Liver (tissue), 9 donors: Measurements from ENCODE around the gene ARID4A. TPM values are rescaled to one million over a fixed set of nuclear protein-coding genes. Genes with fewer than 3 reads are reported as not detected.
A peak's percentile ranks its signal among the peaks of the same experiment; 100 is the strongest.

Experiments
- DNase-seq: peaks from one replicate; pipeline ENCODE4 v3.0.0-alpha.2; 2017; ENCODE audit warnings: low spot score
- H3K27ac ChIP-seq, 2 donors: one replicate each; pipeline ENCODE4 v1.7.0; 2013; ENCODE audit warnings: inconsistent platforms in 2 of 2, low read length in 2 of 2, control low read depth in 1 of 2, low read depth in 1 of 2, mild to moderate bottlenecking in 1 of 2
- H3K27me3 ChIP-seq, 4 donors: one replicate each; pipeline versions ENCODE4 v1.6.1 to v1.7.0; 2013; ENCODE audit warnings: low read length in 3 of 4, inconsistent platforms in 1 of 4, mild to moderate bottlenecking in 1 of 4, moderate library complexity in 1 of 4; ENCODE audit not compliant: control insufficient read depth in 4 of 4, insufficient read depth in 4 of 4
- H3K36me3 ChIP-seq, 4 donors: one replicate each; pipeline versions ENCODE4 v1.6.1 to v1.7.0; 2013; ENCODE audit warnings: low read length in 3 of 4, mild to moderate bottlenecking in 3 of 4, low read depth in 1 of 4, moderate library complexity in 1 of 4; ENCODE audit not compliant: control insufficient read depth in 4 of 4, insufficient read depth in 3 of 4
- H3K4me1 ChIP-seq, 4 donors: one replicate each; pipeline versions ENCODE4 v1.6.1 to v1.7.0; 2013; ENCODE audit warnings: low read length in 3 of 4, mild to moderate bottlenecking in 3 of 4, moderate library complexity in 1 of 4; ENCODE audit not compliant: control insufficient read depth in 4 of 4, insufficient read depth in 4 of 4
- H3K4me3 ChIP-seq, 3 donors: one replicate each; pipeline versions ENCODE4 v1.6.1 to v1.7.0; 2013; ENCODE audit warnings: low read length in 3 of 3, control low read depth in 1 of 3, low read depth in 1 of 3, mild to moderate bottlenecking in 1 of 3
- H3K9ac ChIP-seq, 2 donors: one replicate each; pipeline ENCODE4 v1.7.0; 2013; ENCODE audit warnings: low read length in 2 of 2, mild to moderate bottlenecking in 2 of 2, moderate library complexity in 2 of 2, control low read depth in 1 of 2, low read depth in 1 of 2
- H3K9me3 ChIP-seq, 4 donors: one replicate each; pipeline versions ENCODE4 v1.6.1 to v1.7.0; 2013; ENCODE audit warnings: low read length in 3 of 4; ENCODE audit not compliant: control insufficient read depth in 4 of 4
- EGR1 ChIP-seq, 2 donors: IDR thresholded peaks; 2 replicates each; pipeline ENCODE4 v1.6.1; 2016 to 2018; ENCODE audit warnings: antibody characterized with exemption in 2 of 2, low read depth in 2 of 2
- FOXA1 ChIP-seq: IDR thresholded peaks from 2 replicates; pipeline ENCODE4 v1.6.1; 2016; ENCODE audit warnings: antibody characterized with exemption
- FOXA2 ChIP-seq: IDR thresholded peaks from 2 replicates; pipeline ENCODE4 v1.6.1; 2016; ENCODE audit warnings: antibody characterized with exemption
- HNF4A ChIP-seq, 2 donors: conservative IDR thresholded peaks; 2 replicates each; pipeline ENCODE4 v1.6.1; 2016; ENCODE audit warnings: antibody characterized with exemption in 2 of 2, mild to moderate bottlenecking in 2 of 2
- HNF4G ChIP-seq: IDR thresholded peaks from 2 replicates; pipeline ENCODE4 v1.6.1; 2016; ENCODE audit warnings: antibody characterized with exemption
- RAD21 ChIP-seq, 2 donors: IDR thresholded peaks; 2 replicates each; pipeline ENCODE4 v1.6.1; 2016; ENCODE audit warnings: antibody characterized with exemption in 2 of 2, mild to moderate bottlenecking in 2 of 2
- SP1 ChIP-seq: IDR thresholded peaks from 2 replicates; pipeline ENCODE4 v1.6.1; 2018; ENCODE audit warnings: antibody characterized with exemption, mild to moderate bottlenecking
- YY1 ChIP-seq: IDR thresholded peaks from 2 replicates; pipeline ENCODE4 v1.6.1; 2016; ENCODE audit warnings: antibody characterized with exemption, mild to moderate bottlenecking
- WGBS: extraction: QIAGEN DNeasy Blood & Tissue Kit; methylation state at CpG from one replicate; pipeline ENCODE4 v1.1.7; 2013; 5-methylcytosine and 5-hydroxymethylcytosine counted together
- polyA plus RNA-seq, 2 donors: library from polyadenylated mRNA; stranded (reverse) in 1 of 2; unstranded in 1 of 2; fragments of 200-250 nt in 1 of 2; fragments of >200 nt in 1 of 2; fragmentation: Nextera tagmentation in 1 of 2; extraction: Ambion mirVana in 1 of 2; gene quantifications; one replicate each; pipeline versions ENCODE4 v1.2.1 to v1.2.3, GENCODE V29; 2013 to 2015
- total RNA-seq, 2 donors: library from RNA; depleted of rRNA; stranded (reverse); fragments of >200 nt; gene quantifications; one replicate each; pipeline ENCODE4 v1.2.3, GENCODE V29; 2014
- TF ChIP-seq, protein P1 (sequence below): fragments of 150-350 bp; IDR thresholded peaks from 2 replicates; pipeline ENCODE4 v1.5.1; 2017; ENCODE audit warnings: improper control_type of control experiment, low read depth, low read length; ENCODE audit not compliant: missing input control
- TF ChIP-seq, protein P2 (sequence below): IDR thresholded peaks from 2 replicates; pipeline ENCODE4 v1.6.1; 2016; ENCODE audit warnings: antibody characterized with exemption
- TF ChIP-seq, protein P3 (sequence below): IDR thresholded peaks from 2 replicates; pipeline ENCODE4 v1.6.1; 2016; ENCODE audit warnings: antibody characterized with exemption
- donor health status: healthy.
- donor health status: healthy.
- donor health status: healthy.
- donor health status: healthy.
- donor health status: healthy.

The ARID4A gene
- total and polyA plus RNA-seq, 4 donors = 3.8 to 26.9 (median 12.0) TPM

DNA sequence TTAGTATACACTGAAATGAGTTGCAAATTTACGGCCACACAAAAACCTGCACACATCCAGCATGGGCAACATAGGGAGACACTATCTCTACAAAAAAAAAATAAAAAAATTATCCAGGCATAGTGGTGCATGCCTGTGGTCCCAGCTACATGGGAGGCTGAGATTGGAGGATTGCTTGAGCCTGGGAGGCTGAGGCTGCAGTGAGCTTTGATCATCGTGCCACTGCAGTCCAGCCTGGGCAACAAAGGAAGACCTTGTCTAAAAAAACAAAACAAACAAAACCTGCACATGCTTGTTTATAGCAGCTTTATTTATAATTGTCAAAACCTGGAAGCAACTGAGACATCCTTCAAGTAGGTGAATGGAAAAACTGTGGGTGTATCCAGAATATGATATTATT is 92.5 kb downstream of the ARID4A start:
- no peaks in the 10 kb centered on the region for H3K27me3 ChIP-seq
- WGBS = 88% methylated on average over 2 of the region's 2 CpGs
- H3K36me3 ChIP-seq = no peaks in the 10 kb centered on the region

DNA sequence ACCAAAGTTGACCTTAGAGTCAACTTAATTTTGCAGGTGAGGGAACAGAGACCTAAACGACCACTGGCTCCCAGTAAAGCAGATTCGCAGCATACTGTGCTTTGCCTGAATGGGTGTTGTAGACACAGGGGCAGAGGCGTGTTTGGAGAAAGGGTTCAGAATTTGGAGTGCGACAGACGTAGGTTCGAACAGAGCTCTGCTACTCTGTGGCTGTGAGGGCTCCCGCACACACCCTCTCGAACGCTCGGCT is 97.1 kb downstream of the ARID4A start:
- 10% methylated on average over 10 of the region's 10 CpGs for WGBS
- Histone ChIP-seq H3K9me3 (no peaks in the 10 kb centered on the region), H3K9ac (peak overlapping the region; percentile 47 to 72), H3K36me3 (peaks cover 0 to 1% (median 0%) of the 10 kb centered on the region in 4 donors), H3K27ac (no peak overlapping the region), H3K4me1 (peaks cover 0 to 4% (median 2%) of the 10 kb centered on the region in 4 donors), H3K27me3 (no peaks in the 10 kb centered on the region), H3K4me3 (peak overlapping the region in 2 of 3 donors; percentile 45 to 84)
- TF ChIP-seq RAD21 (IDR thresholded peaks at IDR 0.05) = no peak
- no peak for TF ChIP-seq YY1
- TF ChIP-seq EGR1 (IDR thresholded peaks at IDR 0.05; ENCODE audit: low read depth in 2 of 2) = no peak
- TF ChIP-seq SP1 = peak; percentile 4
- TF ChIP-seq HNF4A (conservative IDR thresholded peaks at IDR 0.05) = no peak
- no peak for TF ChIP-seq HNF4G
- no peak for TF ChIP-seq FOXA1
- DNase-seq = no peak

More for the DNA sequence above, 92.5 kb downstream of the ARID4A start:
- Histone ChIP-seq H3K27ac (no peak overlapping the region), H3K4me3 (no peak overlapping the region), H3K4me1 (peaks cover 0 to 4% (median 1%) of the 10 kb centered on the region in 4 donors), H3K9ac (no peak overlapping the region), H3K9me3 (no peaks in the 10 kb centered on the region)
- TF ChIP-seq SP1 (no peak), FOXA2 (no peak), HNF4A (conservative IDR thresholded peaks at IDR 0.05) (no peak)
- DNase-seq = no peak

DNA sequence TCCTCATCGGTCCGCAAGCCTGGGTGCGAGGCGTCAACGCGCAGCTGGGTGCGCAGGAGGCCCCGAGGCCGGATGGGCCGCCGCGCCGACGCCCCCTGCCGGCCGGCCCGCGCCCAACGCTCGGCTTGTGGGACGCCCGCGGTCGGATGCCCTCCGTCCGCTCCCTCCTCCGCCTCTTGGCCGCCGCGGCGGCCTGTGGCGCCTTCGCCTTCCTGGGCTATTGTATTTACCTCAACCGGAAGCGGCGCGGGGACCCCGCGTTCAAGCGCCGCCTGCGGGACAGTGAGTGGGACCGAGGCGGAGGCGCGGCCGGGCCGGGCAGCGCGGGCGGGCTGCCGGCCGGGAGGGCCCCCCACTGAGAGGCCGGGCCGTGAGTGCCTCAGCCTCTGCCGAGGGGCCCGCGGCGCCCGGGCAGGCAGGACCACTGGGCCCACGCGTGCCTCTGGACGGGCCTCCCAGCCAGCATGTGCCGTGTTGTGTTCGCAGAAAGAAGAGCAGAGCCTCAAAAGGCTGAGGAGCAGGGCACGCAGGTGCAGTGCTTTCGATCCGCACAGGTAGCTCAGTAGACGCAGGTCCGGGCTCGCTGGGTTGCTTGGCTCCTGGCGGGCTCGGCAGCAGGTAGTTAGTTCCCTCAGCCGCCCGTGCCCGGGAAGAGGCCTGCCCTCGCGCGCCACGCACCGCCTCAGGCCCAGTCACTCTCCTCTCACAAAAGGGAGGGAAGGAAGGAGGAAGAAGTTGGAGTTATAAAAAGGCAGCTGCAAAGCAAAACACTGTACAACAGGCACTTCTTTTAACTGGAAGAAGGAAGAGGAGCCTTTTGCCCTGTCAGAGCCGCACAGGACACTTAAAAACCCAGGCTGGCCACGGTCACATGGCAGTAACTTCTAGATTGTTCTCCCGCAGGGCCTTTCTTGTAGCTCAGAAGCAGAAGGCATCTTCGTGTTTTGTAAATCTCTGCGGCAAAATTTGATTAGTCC is 97.7 kb downstream of the ARID4A start, which contains the start of gene TOMM20L:
TSS of gene TOMM20L (plus strand) at position 119 of the 977 bp plus-strand sequence. CDS start at position 147, 28 bp downstream.
- peak; percentile 82 for DNase-seq
- TF ChIP-seq, protein P1, sequence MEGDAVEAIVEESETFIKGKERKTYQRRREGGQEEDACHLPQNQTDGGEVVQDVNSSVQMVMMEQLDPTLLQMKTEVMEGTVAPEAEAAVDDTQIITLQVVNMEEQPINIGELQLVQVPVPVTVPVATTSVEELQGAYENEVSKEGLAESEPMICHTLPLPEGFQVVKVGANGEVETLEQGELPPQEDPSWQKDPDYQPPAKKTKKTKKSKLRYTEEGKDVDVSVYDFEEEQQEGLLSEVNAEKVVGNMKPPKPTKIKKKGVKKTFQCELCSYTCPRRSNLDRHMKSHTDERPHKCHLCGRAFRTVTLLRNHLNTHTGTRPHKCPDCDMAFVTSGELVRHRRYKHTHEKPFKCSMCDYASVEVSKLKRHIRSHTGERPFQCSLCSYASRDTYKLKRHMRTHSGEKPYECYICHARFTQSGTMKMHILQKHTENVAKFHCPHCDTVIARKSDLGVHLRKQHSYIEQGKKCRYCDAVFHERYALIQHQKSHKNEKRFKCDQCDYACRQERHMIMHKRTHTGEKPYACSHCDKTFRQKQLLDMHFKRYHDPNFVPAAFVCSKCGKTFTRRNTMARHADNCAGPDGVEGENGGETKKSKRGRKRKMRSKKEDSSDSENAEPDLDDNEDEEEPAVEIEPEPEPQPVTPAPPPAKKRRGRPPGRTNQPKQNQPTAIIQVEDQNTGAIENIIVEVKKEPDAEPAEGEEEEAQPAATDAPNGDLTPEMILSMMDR = peak; percentile 76
- TF ChIP-seq, protein P2, sequence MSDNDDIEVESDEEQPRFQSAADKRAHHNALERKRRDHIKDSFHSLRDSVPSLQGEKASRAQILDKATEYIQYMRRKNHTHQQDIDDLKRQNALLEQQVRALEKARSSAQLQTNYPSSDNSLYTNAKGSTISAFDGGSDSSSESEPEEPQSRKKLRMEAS = peak; percentile 27
- TF ChIP-seq, protein P3, sequence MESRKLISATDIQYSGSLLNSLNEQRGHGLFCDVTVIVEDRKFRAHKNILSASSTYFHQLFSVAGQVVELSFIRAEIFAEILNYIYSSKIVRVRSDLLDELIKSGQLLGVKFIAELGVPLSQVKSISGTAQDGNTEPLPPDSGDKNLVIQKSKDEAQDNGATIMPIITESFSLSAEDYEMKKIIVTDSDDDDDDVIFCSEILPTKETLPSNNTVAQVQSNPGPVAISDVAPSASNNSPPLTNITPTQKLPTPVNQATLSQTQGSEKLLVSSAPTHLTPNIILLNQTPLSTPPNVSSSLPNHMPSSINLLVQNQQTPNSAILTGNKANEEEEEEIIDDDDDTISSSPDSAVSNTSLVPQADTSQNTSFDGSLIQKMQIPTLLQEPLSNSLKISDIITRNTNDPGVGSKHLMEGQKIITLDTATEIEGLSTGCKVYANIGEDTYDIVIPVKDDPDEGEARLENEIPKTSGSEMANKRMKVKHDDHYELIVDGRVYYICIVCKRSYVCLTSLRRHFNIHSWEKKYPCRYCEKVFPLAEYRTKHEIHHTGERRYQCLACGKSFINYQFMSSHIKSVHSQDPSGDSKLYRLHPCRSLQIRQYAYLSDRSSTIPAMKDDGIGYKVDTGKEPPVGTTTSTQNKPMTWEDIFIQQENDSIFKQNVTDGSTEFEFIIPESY = no peak
- no peak for TF ChIP-seq SP1
- H3K27ac ChIP-seq = peak within 1 kb of the TSS; percentile 64 to 66
- H3K4me3 ChIP-seq = peak within 1 kb of the TSS; percentile 64 to 84 (median 65)
- H3K4me1 ChIP-seq = peaks cover 0 to 4% (median 2%) of the 10 kb centered on the region in 4 donors
- WGBS = 6% methylated on average over 86 of the region's 86 CpGs
- no peaks in the 10 kb centered on the region for H3K27me3 ChIP-seq
- H3K36me3 ChIP-seq = peaks cover 0 to 1% (median 0%) of the 10 kb centered on the region in 4 donors
- H3K9me3 ChIP-seq = no peaks in the 10 kb centered on the region
- H3K9ac ChIP-seq = peak within 1 kb of the TSS; percentile 47 to 72
